HT1080 (cell line): Measurements from ENCODE around the gene PLA2G1B. TPM values are rescaled to one million over a fixed set of nuclear protein-coding genes. Genes with fewer than 3 reads are reported as not detected.

Source experiments
- DNase-seq: peaks from one replicate; pipeline ENCODE4 v3.0.0-alpha.2; 2015; ENCODE audit warnings: low read depth
- total RNA-seq: library from RNA; depleted of rRNA; stranded (reverse); fragments of >200 nt; shearing (Covaris generic); gene quantifications from 2 replicates; pipeline ENCODE4 v1.2.3, GENCODE V29; 2014

The PLA2G1B gene
- total RNA-seq, 1 experiment from 2014 or later, result not detected

DNA sequence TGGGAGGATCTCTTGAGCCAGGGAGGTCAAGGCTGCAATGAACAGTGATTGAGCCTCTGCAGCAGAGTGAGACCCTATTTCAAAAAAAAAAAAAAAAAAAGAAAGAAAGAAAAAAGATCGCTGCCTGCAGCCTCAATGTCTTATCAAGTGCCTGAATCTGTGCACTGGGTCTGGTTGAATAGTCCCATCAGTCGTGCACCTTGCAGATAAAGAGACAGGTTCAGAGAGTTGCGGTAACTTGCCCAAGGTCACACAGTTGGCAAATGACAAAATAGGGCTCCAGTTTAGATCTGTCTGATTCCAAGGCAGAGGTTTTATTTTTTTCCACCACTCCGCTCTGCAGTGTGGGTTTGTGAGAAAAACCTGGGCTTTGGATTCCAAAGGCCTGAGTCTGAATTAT is 649 bp upstream of the PLA2G1B start:
- DNase-seq, result no peak

DNA sequence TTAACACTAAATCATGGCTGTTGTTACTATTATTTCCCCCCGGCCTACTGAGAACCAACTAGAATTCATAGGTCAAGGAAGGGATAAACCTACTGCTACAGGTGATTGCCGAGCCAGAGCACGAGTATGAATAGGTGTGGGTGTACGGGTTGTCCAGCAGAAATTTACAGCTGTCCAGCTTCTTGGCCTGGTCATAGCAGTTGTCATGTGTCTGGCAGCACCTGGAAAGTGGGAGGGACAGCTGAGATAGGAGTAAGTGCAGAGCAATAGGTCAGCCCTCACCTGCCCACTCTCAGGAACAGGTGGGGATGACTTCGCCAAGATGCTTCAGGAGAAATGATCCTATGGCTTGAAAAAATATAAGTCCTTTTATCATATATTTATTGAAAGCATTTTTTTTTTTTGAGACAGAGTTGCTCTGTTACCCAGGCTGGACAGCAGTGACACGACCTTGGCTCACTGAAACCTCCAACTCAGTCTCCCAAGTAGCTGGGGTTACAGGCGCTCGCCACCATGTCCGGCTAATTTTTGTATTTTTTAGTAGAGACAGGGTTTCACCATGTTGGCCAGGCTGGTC is 2.6 kb downstream of the PLA2G1B start:
- DNase-seq, result no peak

DNA sequence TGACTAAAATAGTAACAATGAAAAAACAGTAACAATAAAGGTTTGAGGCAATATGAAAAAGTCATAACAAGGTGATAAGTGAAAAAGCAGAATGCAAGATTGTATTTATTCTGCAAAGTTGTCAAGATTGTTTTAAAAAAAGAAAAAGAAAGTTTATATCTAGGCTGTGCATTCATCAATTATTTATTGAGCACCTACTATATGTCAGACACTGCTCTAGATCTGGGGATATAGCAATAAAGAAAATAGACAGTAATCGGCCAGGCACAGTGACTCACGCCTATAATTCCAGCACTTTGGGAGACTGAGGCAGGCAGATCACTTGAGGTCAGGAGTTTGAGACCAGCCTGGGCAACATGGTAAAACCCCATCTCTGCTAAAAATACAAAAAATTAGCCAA is 3.8 kb downstream of the PLA2G1B start:
- DNase-seq, result no peak

DNA sequence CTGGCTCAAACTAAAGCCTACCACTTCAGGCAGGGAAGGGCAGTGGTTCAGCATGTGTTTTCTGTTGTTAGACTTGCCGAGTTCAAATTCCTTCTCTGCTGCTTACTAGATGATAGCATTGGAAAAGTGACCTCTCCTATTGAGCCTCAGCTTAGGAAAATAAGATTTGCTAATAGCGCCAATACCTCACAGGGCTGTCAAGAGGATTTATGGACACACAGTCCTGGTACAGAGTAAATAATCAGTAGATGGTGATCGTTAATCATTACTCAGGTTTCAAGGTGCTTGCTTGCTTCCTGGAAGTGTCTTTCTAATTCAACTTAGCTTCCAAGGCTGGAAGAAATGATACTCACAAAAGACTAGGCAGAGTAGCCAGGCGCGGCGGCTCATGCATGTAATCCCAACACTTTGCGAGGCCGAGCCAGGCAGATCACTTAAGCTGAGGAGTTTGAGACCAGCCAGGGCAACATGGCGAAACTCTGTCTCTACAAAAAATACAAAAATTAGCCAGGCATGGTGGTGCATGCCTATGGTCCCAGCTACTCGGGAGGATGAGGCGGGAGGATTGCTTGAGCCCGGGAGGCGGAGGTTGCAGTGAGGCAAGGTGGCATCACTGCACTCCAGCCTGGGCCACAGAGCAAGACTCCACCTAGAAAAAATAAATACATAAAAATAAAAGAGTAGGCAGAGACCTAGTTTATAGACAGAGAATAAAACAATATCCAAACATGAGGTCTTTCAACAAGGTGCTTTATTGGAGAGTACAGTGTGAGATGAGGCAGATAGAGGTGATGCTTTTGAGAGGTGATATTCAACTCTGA is 6.0 kb downstream of the PLA2G1B start:
- DNase-seq, result no peak

DNA sequence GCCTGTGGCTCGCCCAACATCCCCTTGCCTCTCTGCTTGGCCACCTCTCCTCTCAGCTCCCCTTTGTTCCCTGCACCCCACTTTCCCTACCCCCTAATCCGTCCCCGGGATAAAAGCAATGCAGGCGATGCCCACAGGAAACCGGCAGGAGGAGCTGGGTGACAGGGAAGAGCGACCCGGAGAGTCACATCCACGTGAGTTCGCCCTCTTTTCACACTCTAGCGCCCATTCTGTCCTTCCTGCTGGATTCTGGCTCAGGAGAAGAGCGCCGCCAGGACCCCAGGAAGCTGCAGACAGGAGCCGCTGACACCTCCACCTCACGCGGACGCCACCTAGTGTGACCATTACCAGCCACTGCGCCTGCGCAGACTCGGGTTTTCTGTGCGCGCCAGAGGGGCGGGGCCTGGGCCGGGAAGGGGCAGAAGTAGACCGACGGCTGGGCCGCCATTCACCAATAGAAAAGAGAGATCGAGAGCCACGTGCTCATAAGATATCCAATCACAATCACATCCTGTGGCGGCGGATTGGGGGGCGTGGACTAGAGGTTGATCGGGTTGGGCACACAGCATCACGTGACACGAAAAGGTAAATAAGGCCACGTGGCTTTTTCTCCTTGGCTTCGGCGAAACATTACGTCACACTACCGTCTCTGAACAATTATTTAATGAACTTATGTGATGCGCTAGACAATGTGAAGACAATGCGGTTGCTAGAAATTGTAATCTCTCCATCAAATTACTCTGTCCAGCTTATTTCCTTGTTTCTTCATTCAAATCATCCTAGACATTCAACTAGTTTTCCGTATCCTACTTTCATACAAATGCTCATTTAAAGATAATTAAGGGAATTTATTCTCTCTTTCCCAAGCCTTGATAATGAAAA is 10.1 kb downstream of the PLA2G1B start:
- DNase-seq, result peak; percentile 100

DNA sequence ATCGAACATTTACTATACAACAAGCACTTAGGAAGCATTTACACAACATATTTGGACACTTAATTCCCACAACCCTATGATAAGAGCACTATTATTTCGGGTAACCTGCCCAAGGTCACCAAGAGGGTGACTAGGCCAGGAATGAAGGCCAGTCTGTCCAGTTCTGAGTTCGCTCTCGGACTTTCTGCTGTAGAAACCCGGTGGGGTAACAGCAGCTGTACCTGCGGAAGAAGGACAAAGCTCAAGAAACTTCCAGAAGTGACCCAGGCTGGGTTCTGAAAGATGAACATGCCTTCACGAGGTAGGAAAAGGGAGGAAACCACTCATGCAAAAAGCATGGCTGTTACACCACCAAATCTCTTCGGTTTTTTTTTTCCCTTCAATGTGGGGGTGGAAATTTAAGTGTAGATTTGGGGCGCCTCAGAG is 10.8 kb downstream of the PLA2G1B start:
- DNase-seq, result peak; percentile 14

DNA sequence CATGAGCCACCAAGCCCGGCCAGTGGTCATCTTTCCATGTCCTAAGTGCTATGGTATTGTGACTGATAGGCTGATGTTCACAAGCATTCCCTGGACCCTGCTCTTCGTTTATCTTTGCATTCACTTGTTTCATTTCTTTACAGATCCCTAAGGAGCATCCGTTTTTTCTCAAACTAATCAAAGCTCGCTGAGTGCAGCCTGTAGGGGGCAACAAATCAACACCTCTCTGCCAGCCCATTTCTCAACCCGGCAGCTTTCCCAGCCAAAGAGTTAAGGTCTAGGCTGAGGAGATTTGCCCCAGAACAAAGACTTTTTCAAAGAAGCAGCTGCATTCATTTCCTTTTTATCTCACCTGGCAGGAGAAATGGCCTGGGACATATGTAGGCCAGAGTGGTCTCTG is 13.4 kb downstream of the PLA2G1B start:
- peak; percentile 35 for DNase-seq

DNA sequence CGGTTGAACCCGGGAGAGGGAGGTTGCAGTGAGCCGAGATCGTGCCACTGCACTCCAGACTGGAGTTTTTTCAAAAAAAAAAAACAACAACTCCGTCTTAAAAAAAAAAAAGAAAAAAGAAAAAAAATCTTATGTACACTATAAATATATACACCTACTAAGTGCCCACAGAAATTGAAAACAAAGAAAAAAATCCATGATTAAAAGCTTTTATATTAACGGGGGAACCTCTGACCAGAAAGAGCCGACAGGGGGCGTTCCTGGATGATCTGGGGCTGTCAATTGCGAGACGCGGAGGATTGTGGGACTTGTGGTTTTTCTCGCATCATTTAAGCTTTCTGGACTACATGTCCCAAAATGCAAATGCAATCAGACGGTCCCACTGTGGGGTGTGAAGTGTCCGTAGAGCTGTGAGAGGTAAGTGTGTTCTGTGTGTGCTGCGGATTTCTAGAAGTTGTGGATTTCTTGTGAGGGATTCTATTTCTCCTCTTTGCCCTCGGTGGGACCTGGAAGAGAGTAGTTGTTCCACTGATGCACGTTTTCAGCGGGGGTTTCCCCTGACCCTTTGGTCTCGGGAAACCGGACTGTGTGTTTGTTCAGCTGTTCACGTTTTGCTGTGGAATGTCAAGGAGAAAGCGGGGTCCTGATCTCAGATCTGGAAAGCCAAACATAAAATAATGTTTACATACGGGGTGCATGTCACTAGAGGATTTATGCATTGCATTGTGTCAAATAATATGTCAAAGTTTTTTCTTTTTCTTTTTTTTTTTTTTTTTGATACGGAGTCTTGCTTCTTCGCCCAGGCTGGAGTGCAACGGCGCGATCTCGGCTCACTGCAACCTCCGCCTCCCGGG is 25.4 kb downstream of the PLA2G1B start, which contains the start of gene SIRT4:
Gene SIRT4 (plus strand): TSS at position 360 of the 854 bp plus-strand sequence. CDS start 1,241 bp downstream, outside the sequence.
- peak; percentile 94 for DNase-seq

DNA sequence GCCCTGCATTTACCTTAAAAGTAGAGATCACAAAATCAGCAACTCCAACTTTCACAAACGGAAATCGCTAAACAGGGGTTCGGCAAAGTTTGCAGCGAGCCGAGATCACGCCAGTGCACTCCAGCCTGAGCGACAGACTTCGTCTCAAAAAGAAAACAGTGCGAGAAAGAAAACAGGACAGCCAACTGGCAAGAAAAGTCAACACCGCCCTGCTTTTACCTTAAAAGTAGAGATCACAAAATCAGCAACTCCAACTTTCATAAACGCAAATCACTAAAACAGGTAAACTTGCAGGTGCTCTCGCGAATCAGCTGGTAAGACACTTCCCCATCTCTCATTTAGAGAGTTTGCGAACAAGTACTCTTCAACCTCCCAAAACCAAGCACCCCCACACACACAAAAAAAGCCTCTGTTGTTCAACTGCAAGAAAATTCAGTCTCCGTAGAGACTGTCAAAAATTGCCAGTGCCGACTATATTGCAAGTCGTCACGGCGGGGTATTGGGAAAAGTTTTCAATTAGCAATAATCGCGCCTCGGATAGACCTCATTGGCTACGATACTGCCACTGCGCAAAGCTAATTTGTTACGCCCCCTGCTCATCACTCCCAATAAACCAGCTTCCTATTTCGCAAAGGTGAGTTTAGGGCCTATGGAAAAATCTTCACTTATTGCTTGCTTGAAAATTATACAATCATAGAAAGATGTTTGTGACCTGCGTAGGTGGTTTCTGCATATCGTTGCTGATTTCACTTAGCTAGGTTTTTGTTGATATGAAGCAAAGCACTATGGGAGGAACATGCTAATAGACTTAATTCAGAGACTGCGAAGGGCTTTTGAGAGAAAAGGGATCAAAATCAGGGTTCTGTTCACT is 34.7 kb downstream of the PLA2G1B start, which contains the start of gene RNU4-1:
Gene RNU4-1 (minus strand): TSS at position 577 of the 871 bp plus-strand sequence.
- peak; percentile 99 for DNase-seq

DNA sequence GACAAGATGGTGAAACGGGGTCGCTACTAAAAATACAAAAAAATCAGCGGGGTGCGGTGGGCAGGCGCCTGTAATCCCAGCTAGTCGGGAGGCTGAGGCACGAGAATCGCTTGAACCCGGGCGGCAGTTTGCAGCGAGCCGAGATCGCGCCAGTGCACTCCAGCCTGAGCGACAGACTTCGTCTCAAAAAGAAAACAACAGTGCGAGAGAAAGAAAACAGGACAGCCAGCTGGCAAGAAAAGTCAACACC is 35.2 kb downstream of the PLA2G1B start:
- no peak for DNase-seq

DNA sequence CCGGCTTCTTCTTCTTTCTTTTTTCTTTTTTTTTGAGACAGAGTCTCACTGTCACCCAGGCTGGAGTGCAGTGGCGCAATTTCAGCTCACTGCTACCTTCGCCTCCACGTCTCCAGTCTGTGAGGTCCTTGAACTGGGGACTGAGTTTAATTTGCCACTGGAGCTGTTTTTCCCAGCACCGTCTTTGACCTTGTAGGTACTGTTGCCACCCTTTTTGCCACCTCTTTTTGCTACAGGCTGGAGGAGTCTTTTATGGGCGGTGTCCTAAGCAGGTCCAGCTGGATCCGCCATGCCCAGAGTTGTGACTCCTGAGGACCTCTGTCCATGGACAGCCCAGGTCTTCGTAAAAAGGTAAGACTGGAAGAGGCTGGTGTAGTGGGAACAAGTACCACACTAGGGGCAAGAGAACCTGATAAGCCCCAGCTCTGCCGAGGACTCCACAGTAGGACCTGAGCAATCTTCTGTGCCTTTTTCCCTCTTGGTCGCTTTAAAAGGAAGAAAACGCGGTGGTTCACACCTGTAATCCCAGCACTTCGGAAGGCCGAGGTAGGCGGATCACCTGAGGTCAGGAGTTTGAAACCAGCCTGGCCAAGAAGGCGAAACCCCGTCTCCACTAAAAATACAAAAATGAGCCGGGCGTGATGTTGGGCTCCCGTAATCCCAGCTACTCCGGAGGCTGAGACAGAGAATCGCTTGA is 36.8 kb downstream of the PLA2G1B start:
- no peak for DNase-seq

DNA sequence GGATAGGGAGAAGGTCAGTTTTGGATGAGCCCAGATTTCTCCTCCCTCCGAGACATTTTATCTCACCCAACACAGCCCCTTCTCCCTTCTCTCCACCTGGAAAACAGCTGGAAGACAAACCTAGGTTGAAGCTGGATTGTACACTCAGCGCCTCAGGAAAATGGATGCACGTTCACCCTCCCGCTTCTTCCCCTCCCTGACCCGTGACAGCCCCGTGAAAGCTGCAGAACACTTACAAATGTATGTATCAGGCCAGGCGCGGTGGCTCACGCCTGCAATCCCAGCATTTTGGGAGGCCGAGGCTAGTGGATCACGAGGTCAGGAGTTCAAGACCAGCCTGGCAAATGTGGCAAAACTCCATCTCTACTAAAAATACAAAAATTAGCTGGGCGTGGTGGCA is 40.1 kb downstream of the PLA2G1B start:
- no peak for DNase-seq

DNA sequence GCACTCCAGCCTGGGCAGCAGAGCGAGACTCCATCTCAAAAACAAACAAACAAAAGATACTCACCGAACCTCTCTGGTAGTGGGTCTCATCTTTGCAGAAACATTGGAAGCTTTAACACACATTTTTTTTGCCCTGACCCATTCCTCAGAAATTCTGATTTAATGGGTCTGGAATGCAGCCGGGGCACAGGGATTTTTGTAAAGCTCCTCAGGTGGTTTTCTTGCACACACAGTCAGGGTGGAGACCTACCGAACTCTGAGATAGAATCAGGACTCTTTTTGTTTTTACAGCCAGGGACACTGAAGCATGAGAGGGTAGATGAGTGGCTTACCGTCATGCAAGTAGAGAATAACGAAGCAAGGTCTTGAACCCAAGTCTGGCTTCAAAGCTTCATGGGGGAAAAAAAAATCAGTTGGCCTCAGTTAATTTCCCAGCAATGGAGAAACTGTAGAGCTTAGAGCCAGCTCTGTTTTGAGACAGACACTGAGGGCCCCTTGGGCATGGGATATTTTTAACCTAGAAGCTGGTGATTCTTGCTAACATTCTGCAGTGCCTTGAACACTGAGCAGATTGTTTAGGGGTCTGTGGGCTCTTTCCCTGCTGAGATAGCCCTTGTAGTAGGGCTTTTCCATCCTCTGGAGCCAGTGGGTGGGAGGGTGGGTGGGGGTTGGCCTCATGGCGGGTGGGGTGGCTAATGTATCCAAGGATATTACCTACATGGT is 40.6 kb downstream of the PLA2G1B start:
- no peak for DNase-seq

DNA sequence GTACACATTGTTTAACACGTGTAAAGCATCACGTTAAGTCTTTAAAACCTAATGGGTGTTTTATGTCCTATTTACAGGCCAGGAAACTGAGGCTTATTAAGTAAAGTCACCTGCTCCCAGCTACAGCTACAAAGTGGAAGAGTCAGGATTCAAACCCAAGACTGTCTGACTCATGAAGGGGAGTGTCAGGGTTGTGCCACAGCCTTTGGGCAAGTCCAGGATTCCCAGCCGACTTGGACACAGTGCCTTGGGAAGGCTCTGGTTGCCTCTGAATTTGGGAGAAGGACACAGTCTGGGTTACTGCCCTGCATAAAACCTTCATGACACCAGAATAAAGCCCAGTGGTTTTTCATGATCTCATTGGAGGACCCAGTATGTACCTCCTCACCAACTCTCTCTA is 43.2 kb downstream of the PLA2G1B start:
- DNase-seq, result no peak

DNA sequence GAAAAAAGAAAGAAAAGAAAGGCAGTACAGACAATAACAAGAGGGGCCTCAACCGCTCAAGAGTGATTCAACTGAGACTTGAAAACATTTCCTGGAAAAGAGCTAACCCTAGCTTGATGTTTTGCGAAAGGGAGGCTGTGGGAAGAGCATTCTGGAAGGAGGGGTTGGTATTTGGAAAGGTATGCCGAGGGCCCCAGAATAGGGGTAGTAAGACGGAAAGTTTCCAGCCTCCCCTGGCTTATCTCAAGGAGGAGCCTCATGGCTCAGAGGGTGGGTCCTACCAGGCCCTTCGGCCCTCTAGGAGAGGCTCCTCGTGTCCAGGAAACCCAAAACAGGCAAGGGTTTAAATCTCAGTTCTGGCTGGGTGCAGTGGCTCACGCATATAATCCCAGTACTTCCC is 44.3 kb downstream of the PLA2G1B start:
- no peak for DNase-seq

DNA sequence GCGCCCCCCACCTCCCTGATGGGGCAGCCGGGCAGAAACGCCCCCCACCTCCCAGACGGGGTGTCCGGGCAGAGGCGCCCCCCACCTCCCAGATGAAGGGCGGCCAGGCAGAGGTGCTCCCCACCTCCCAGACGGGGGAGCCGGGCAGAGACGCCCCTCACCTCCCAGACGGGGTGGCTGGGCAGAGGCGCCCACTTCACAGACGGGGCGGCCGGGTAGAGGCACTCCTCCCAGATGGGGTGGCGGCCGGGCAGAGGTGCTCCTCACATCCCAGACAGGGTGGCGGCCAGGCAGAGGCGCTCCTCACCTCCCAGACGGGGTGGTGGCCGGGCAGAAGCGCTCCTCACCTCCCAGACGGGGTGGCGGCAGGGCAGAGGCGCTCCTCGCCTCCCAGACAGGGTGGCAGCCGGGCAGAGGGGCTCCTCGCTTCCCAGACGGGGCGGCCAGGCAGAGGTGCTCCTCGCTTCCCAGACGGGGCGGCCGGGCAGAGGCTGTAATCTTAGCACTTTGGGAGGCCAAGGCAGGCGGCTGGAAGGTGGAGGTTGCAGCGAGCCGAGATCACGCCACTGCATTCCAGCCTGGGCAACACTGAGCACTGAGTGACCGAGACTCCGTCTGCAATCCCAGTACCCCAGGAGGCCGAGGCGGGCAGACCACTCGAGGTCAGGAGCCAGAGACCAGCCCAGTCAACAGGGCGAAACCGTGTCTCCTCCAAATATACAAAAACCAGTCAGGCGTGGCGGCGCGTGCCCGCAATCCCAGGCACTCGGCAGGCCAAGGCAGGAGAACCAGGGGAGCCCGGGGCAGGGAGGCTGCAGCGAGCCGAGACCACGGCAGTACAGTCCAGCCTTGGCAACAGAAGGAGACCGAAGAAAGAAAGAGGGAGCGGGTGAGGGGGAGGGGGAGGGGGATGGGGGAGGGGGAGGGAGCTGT is 49.2 kb downstream of the PLA2G1B start:
- DNase-seq, result no peak

DNA sequence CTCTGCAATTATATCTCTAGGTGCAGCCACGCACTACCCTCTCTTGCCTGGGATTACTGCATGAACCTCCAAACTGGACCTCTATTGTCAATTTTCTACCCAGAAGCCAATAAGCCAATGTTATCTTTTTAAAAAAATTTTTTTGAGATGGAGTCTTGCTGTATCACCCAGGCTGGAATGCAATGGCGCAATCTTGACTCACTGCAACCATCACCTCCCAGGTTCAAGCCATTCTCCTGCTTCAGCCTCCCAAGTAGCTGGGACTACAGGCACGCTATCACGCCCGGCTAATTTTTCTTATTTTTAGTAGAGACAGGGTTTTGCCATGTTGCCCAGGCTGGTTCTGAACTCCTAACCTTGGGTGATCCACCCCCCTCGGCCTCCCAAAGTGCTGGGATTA is 50.8 kb downstream of the PLA2G1B start:
- DNase-seq, result no peak
